Caco-2 (cell line): ENCODE results near the gene TMPRSS3. TPM values are rescaled to one million over a fixed set of nuclear protein-coding genes. Genes with fewer than 3 reads are reported as not detected.

Experiments used
- BruUV-seq: library from RNA; stranded (reverse); fragments of 400-500 nt; replicated peaks from 2 replicates; lab custom pipeline; 2021; lab: Mats Ljungman, UMichigan
- CTCF ChIA-PET: fragments of 300-600 bp; sonication (Branson Sonifier 250); formaldehyde crosslinking; loops from one replicate; lab custom pipeline; 2022; ENCODE audit warnings: antibody characterized with exemption; lab: Charles Lee
- POLR2A ChIA-PET: fragments of 300-600 bp; sonication (Branson Sonifier 250); formaldehyde crosslinking; loops from one replicate; lab custom pipeline; 2022; ENCODE audit warnings: antibody characterized with exemption; lab: Charles Lee
- DNase-seq, 2 experiments: peaks; one replicate each; pipeline versions ENCODE4 v3.0.0 to v3.0.0-alpha.2; 2020 to 2022
- H3K27me3 ChIP-seq: replicated peaks from 2 replicates; pipeline ENCODE4 v1.6.0; 2011; ENCODE audit warnings: low read length; ENCODE audit not compliant: control insufficient read depth, insufficient read depth
- H3K36me3 ChIP-seq: 2 replicates; pipeline ENCODE4 v1.5.1; 2011; ENCODE audit warnings: low read length; ENCODE audit not compliant: control insufficient read depth, insufficient read depth
- H3K4me1 ChIP-seq: fragments of 250-450 bp; sonication (Bioruptor Pico); 2 replicates; pipeline ENCODE4 v1.5.1; 2020; ENCODE audit warnings: mild to moderate bottlenecking
- H3K4me3 ChIP-seq: 2 replicates; pipeline ENCODE4 v1.5.1; 2011; ENCODE audit warnings: low read depth, mild to moderate bottlenecking, control low read depth, low read length
- H3K9me3 ChIP-seq: fragments of 250-450 bp; sonication (Bioruptor Pico); 2 replicates; pipeline ENCODE4 v1.5.1; 2020; ENCODE audit warnings: mild to moderate bottlenecking, moderate library complexity
- H3K27ac Mint-ChIP-seq: one replicate; pipeline ENCODE4 v1.8.0; 2022; ENCODE audit warnings: mixed read lengths; ENCODE audit not compliant: unreplicated experiment
- H3K27me3 Mint-ChIP-seq: one replicate; pipeline ENCODE4 v1.8.0; 2022; ENCODE audit warnings: mixed read lengths; ENCODE audit not compliant: insufficient read depth, unreplicated experiment
- H3K36me3 Mint-ChIP-seq: one replicate; pipeline ENCODE4 v1.8.0; 2022; ENCODE audit warnings: mild to moderate bottlenecking, mixed read lengths; ENCODE audit not compliant: insufficient read depth, unreplicated experiment
- H3K4me1 Mint-ChIP-seq: one replicate; pipeline ENCODE4 v1.8.0; 2022; ENCODE audit warnings: low read depth, mixed read lengths; ENCODE audit not compliant: unreplicated experiment
- H3K4me3 Mint-ChIP-seq: one replicate; pipeline ENCODE4 v1.8.0; 2022; ENCODE audit warnings: mild to moderate bottlenecking, moderate library complexity, mixed read lengths; ENCODE audit not compliant: unreplicated experiment
- H3K9me3 Mint-ChIP-seq: one replicate; pipeline ENCODE4 v1.8.0; 2022; ENCODE audit warnings: mixed read lengths; ENCODE audit not compliant: unreplicated experiment
- CTCF ChIP-seq, 2 experiments: fragments of 200-600 bp in 1 of 2; IDR thresholded peaks; 1 replicate in 1 of 2; 2 replicates in 1 of 2; pipeline versions ENCODE4 v1.5.1 to v1.8.0; 2011 to 2022; ENCODE audit warnings: antibody characterized with exemption in 1 of 2, control low read depth in 1 of 2, inconsistent platforms in 1 of 2, low read depth in 1 of 2, low read length in 1 of 2, mild to moderate bottlenecking in 1 of 2, moderate library complexity in 1 of 2; ENCODE audit not compliant: insufficient read depth in 1 of 2, severe bottlenecking in 1 of 2, unreplicated experiment in 1 of 2
- intact Hi-C: fragments of 100-400 bp; cut with micrococcal nuclease; formaldehyde crosslinking; loops from one replicate; pipeline ENCODE4 v1.10.0; 2022; ENCODE audit not compliant: unreplicated experiment
- total RNA-seq: library from RNA; stranded (reverse); gene quantifications from 2 replicates; pipeline ENCODE4 v1.2.3, GENCODE V29; 2022

The TMPRSS3 gene
- total RNA-seq, 1 experiment from 2014 or later: not detected

GRCh38 chr21:42387843-42388340 is 8.0 kb downstream of the TMPRSS3 start:
- no peaks in the 10 kb centered on the region for H3K27me3 ChIP-seq
- peak in 1 of 2 experiments; percentile 1 for DNase-seq
- H3K4me3 ChIP-seq: no peak overlapping the region
- Mint-ChIP-seq H3K9me3 (no peaks in the 10 kb centered on the region), H3K27ac (no peak overlapping the region), H3K4me1 (peaks cover 40% of the 10 kb centered on the region), H3K27me3 (no peaks in the 10 kb centered on the region), H3K36me3 (peaks cover 4% of the 10 kb centered on the region), H3K4me3 (no peak overlapping the region)
- intact Hi-C loops: no loop called here
- CTCF ChIA-PET: no interaction called here
- TF ChIP-seq CTCF (IDR thresholded peaks at IDR 0.05; ENCODE audit: insufficient read depth in 1 of 2, low read depth in 1 of 2, low read length in 1 of 2, severe bottlenecking in 1 of 2, unreplicated experiment in 1 of 2): no peak
- no peaks in the 10 kb centered on the region for H3K36me3 ChIP-seq
- BruUV-seq: no TSS peak
- POLR2A ChIA-PET: no interaction called here
- H3K4me1 ChIP-seq: peaks cover 18% of the 10 kb centered on the region
- H3K9me3 ChIP-seq: no peaks in the 10 kb centered on the region

- H3K27ac Mint-ChIP-seq: no peak overlapping the region
- no peak overlapping the region for H3K4me3 Mint-ChIP-seq
- CTCF ChIA-PET: no interaction called here
Observed at GRCh38 chr21:42387164-42387563, 8.7 kb downstream of the TMPRSS3 start.

GRCh38 chr21:42386034-42386591 is 9.7 kb downstream of the TMPRSS3 start:
- intact Hi-C loops: no loop called here
- Mint-ChIP-seq H3K36me3 (peaks cover 4% of the 10 kb centered on the region), H3K27me3 (no peaks in the 10 kb centered on the region), H3K4me1 (peaks cover 32% of the 10 kb centered on the region), H3K9me3 (no peaks in the 10 kb centered on the region), H3K27ac (no peak overlapping the region), H3K4me3 (no peak overlapping the region)
- no peak for DNase-seq
- ChIA-PET CTCF (no interaction called here), POLR2A (no interaction called here)
- Histone ChIP-seq H3K4me1 (peaks cover 12% of the 10 kb centered on the region), H3K9me3 (no peaks in the 10 kb centered on the region; the same call in 1 of the 2 replicates), H3K36me3 (no peaks in the 10 kb centered on the region), H3K27me3 (no peaks in the 10 kb centered on the region), H3K4me3 (no peak overlapping the region)
- TF ChIP-seq CTCF (IDR thresholded peaks at IDR 0.05; ENCODE audit: insufficient read depth in 1 of 2, low read depth in 1 of 2, low read length in 1 of 2, severe bottlenecking in 1 of 2, unreplicated experiment in 1 of 2): no peak
- no TSS peak for BruUV-seq

More at GRCh38 chr21:42387164-42387563, 8.7 kb downstream of the TMPRSS3 start:
- peak in 1 of 2 experiments; percentile 3 for DNase-seq
- no peak for TF ChIP-seq CTCF (IDR thresholded peaks at IDR 0.05; ENCODE audit: insufficient read depth in 1 of 2, low read depth in 1 of 2, low read length in 1 of 2, severe bottlenecking in 1 of 2, unreplicated experiment in 1 of 2)
- intact Hi-C loops: no loop called here
- H3K36me3 Mint-ChIP-seq: peaks cover 4% of the 10 kb centered on the region
- BruUV-seq: no TSS peak
- H3K9me3 ChIP-seq: no peaks in the 10 kb centered on the region; the same call in 1 of the 2 replicates
- POLR2A ChIA-PET: no interaction called here
- no peaks in the 10 kb centered on the region for H3K27me3 ChIP-seq
- H3K4me3 ChIP-seq: no peak overlapping the region
- H3K36me3 ChIP-seq: no peaks in the 10 kb centered on the region
- H3K4me1 ChIP-seq: peaks cover 18% of the 10 kb centered on the region
- no peaks in the 10 kb centered on the region for H3K27me3 Mint-ChIP-seq
- peaks cover 37% of the 10 kb centered on the region for H3K4me1 Mint-ChIP-seq
- H3K9me3 Mint-ChIP-seq: no peaks in the 10 kb centered on the region
